Effector CD4-positive, alpha-beta T cell (primary cell): Measurements from ENCODE around the gene DYNLT2B. TPM values are rescaled to one million over a fixed set of nuclear protein-coding genes. Genes with fewer than 3 reads are reported as not detected.
A peak's percentile ranks its signal among the peaks of the same experiment; 100 is the strongest.
"Not testable (repeated sequence)": the region's sequence is repeated elsewhere in the genome, so short reads cannot be mapped to it uniquely, and the experiment has no call there.

Experiments used
- DNase-seq: peaks from one replicate; pipeline ENCODE4 v3.0.0-alpha.2; 2020
- total RNA-seq: gene quantifications from one replicate; lab custom pipeline; 2026; lab: John Stamatoyannopoulos, UW

The DYNLT2B gene
- total RNA-seq = not detected

DNA sequence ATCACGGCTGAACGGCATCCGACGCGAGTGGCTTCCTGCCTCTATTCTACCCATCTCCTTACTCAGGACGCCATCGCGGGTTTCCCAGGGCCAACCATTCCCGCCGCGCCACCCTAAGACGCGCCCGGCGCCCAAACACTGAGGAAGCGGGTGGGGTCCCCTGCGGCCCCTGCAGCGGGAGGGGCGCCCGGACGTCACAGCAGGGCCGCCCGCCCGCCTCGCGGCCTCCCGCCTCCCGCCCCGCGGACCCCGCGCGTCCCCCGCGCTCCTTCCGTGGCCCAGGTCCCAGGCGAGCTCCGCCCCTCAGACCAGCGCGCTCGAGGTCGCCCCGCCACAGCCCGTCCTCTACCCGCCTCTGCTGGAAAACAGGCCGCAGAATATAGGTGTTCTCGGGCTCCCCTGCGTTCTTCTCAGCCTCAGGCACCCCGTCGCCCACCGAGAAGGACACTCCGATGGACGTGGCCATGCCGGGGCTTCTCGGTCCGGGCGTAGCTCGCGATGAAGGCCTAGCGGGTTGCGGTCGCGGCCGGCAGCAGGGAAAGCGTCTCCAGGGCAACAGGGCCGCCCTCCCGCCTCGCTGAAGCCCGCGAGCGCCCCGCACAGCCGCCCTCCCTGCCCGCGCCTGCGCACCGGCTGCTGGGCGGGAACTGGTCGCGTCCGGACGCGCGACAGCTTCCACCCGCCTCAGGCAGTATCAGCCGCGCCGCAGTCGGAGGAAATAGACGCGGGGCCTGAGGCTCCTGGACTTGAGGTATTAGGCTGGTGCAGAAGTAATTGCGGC lies at the start of gene DYNLT2B:
Gene DYNLT2B, minus strand, starts transcription at position 554 of the 781 bp plus-strand sequence. Its CDS starts 88 bp downstream, at position 466.
- DNase-seq = peak; percentile 80

DNA sequence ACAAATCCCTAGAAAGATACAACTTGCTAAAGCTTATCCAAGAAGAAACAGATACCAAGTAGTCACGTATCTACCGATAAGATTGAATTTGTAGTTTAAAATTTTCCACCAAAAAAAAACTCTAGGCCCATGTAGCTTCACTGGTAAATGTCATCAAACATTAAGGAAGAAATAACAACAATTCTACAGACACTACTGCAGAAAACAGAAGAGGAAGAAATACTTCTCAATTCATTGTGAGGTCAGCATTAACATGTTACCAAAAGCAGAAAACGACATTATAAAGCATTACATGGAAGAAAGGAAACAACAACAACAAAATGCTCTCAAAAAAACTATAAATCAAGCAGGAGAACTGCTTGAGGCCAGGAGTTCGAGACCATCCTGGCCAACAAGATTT lies 47.7 kb upstream of the DYNLT2B start:
- DNase-seq = no peak

DNA sequence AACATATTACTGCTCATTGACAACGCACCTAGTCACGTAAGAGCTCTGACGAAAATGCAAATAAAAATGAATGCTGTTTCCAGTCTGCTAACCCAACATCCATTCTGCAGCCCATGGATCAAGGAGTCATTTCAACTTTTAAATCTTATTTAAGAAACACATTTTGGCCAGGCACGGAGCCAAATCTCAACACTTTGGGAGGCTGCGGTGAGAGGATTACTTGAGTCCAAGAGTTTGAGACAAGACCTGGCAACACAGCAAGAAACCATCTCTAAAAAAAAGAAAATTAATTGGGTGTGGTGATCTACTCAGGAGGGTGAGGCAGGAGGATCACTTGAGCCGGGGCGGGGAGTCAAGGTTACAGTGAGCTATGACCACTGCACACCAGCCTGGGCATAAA lies 42.5 kb upstream of the DYNLT2B start:
- DNase-seq = no peak

DNA sequence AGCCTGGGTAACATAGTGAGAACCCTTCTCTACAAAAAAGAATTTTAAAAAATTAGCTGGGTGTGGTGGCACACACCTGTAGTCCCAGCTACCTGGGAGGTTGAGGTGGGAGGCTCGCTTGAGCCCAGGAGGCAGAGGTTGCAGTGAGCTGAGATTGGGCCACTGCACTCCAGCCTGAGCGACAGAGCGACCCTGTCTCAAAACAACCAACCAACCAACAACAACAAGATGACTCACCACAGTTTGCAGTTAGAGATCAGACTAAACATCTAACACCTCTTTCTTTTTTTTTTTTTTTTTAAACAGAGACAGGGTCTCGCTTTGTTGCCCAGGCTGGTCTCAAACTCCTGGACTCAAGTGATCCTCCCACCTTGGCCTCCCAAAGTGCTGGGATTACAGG lies 40.5 kb upstream of the DYNLT2B start:
- DNase-seq = not testable (repeated sequence)

DNA sequence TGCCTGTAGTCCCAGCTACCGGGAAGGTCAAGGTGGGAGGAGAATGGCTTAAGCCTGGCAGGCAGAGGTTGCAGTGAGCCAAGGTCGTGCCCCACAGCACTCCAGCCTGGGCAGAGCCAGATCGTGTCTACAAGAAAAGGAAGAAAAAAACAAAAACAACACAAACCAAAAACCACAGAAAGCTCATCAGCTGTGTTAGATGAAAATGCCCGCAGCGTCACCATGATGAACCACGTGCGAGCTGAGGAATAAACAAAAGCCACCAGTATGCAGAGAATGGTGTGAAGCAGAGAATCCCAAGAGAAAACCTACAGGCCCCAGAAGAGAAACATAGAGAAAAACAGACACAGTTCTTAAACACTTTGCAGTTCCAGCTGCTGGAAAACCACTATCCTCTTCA lies 39.9 kb upstream of the DYNLT2B start:
- no peak for DNase-seq

DNA sequence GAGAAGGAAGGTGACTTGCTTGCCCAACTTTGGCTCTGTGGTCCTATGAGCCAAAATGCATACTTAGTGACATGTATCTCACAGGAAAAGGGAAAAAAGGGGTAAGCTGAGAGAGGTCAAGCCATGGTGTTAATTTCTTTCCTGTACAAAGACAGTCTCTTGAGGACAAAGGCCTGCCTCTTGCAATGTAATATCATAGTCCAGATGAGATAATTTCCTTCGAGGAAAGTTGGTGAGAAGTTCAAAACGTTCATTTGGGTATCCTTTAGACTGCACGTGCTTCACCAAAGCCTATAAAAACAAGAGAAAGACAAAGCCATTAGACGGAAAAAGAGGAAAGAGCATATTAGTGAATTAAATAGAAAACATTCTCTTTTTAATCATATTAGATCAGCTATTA lies 38.5 kb upstream of the DYNLT2B start:
- DNase-seq = no peak

DNA sequence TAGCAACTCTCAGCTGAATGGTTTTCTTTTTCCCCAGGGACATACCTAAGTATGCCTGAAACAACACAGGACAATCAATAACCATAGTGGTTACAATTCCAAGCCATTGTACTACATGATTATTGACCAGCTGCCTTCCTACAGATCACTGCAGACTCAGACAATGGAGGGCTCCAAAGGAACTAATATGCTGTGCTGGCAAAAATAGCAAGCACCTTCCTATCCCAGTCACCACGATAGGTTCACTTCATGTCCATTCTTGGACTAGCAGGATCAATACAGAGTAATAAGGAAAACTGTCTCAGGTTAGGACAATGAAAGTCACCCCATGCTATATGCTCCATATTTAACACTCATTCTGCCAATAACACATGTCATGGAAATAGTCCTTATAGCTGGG lies 37.6 kb upstream of the DYNLT2B start:
- DNase-seq = no peak

DNA sequence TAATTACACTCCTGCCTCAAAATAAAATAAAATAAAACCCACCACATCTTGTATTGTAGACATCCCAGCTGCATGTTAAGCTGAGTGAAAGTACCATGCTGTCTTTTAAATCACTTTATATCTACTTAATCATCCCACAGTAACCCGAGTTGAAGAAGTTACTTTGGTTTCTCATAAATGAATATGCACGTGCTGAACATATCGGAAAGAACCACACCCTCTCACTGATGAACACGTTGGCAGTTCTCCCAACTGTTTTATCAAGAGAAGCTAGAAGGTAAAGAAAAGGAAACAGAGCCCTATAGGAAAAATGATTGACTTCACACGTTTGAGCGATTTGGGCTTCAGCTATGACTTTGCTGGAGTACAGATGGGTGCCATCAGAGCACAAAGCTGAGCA lies 36.1 kb upstream of the DYNLT2B start:
- no peak for DNase-seq

DNA sequence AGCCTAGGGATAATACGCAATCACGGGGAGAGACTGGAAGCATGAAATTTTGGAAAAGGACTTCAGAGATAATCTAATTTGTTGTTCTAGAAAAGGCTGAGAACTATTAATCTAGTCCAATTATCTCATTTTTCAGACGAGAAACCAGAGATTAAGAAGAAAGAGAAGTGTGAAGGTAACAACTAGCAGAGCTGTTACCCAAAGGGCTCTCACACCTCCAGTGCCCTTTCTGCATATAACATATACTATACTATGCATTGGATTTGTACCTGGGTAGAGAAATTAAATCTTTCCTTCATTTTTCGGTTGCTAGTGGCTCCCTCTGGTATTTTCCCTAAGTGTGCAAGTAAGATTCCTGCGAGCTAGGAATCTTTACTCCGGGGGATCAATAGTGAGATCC lies 33.5 kb upstream of the DYNLT2B start:
- no peak for DNase-seq

DNA sequence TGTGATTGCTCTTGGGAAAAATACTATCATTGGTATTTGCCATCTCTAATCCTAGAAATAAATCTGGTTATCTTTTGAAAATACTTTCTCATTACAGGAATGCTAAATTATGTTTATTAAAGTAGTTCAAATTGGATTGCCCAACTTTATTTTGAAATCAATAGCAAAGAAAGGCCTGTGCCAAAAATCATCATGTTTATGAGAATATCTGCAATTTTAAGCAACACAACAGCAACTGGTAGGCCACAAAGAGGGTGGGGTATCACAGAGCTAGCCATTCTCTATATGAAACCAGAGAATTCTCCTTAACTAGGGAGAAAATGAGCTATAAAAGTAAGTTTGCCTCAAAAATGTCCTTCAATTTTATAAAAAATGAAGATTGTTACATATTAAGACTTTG lies 32.0 kb upstream of the DYNLT2B start:
- no peak for DNase-seq

DNA sequence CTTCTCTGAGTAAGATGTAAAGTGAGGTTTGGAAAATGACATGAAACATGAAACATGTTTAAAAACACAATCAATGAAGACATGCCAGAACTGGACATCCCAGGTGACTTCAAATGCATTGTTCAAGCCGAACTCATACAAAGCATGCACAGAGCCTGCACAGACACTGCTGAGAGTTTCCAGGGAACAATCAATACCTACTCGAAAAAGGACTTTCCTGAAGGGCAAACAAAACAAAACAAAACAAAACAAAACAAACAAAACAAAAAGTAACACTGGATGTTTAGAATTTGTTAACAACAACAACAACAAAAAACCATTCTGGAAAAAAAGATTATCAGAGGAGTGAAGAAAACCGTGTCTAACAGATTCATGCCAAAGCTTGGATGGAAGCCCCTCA lies 30.7 kb upstream of the DYNLT2B start:
- no peak for DNase-seq

DNA sequence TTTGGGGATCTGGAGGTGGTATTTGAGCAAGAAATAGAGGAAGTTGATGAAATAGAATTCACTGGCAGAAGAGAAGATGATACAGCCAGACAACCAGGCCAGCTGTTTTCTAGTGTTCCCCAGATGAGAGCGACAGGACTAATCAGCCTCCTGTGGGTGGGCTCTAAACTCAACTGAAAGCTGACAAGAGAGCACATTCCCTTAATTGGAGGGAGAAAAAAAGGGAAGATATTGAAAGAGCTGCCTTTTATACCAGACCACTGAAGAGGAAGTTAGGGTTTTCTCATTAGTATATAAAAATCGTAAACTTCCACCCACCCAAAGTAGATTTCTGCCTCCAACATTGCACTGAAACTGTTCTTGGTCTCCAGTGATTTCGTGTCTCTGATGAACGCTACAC lies 26.6 kb upstream of the DYNLT2B start:
- DNase-seq = no peak

DNA sequence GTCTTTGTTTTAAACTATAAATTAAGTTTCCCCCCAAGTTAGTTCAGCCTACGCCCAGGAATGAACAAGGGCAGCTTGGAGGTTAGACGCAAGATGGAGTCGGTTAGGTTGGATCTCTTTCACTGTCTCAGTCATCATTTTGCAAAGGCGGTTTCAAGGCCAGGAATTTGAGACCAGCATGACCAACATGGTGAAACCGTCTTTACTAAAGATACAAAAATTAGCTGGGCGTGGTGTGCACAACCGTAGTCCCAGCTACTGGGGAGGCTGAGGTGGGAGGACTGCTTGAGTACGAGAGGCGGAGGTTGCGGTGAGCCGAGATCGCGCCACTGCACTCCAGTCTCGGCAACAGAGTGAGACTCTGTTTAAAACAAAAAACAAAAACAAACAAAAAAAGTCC lies 25.9 kb upstream of the DYNLT2B start:
- not testable (repeated sequence) for DNase-seq

DNA sequence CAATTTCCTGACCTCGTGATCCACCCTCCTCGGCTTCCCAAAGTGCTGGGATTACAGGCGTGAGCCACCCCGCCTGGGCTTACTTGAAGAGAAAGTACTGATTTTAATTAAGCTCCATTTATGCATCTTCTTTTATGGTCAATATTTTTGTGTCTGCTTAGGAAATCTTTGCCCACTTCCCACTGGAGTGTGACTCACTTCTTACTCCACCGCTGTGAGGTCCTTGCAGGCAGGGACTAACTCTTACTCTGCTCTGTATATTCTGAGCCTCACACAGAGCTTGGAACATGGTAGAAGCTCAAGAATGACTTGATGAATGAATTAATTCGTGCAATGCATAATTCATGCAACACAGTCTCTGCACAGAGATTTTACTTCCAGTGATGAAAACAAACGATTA lies 23.1 kb upstream of the DYNLT2B start:
- DNase-seq = no peak

DNA sequence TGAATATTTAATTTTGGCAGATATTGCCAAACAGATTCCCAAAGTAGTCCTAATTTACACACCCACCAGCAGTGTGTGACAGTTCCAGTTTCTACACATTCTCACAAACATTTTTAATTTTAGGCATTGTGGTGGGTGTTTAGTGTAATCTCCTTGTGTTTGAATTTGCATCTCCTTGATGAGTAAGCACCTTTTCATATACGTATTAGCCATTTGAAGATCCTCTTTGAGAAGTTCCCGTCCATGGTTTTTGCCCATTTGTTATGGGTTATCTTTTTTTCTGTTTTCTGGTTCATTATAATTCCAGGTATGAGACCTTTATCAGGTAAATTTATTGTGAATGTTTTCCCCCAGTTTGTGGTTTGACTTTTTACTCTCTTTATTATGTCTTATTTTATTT lies 22.4 kb upstream of the DYNLT2B start:
- no peak for DNase-seq

DNA sequence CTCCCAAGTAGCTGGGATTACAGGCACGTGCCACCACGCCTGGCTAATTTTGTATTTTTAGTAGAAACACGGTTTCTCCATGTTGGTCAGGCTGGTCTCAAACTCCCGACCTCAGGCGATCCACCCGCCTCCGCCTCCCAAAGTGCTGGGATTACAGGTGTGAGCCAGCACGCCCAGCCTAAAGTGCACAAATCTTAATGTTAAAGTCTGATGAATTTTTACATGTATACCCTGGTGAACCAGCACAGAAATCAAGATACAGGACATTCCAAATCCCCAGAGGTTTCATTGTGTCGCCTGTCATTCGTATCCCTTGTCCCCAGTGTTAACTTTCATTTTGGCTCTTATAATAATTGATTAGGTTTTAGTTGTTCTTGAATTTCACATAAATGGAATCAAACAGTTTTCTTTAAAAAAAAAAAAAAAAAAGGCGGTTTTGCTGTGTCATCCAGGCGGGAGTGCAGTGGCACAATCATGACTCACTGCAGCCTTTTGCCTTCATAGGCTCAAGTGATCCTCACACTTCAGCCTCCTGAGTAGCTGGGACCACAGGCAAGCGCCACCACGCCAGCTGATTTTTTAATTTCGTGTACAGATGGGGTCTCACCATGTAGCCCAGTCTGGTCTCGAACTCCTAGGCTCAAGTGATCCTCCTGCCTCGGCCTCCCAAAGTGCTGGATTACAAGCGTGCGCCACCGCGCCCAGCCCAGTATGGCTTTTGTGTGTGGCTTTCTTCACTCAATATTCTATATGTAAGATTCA lies 21.6 kb upstream of the DYNLT2B start:
- no peak for DNase-seq

DNA sequence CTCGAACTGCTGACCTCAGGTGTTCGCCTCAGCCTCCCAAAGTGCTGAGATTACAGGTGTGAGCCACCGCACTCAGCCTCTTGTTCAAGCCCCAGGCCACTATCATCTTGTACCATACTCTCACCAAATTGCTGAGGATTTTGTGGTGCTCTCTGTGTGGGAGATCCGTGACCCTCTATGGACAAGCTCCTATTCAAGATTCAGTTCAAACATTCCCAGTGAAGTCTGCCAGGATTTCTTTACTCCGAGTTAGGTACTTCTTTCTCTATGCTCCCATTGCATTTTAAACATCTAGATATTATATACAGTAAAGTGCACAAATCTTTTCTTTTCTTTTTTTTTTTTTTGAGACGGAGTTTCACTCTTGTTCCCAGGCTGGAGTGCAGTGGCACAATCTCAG lies 21.0 kb upstream of the DYNLT2B start:
- DNase-seq = no peak

DNA sequence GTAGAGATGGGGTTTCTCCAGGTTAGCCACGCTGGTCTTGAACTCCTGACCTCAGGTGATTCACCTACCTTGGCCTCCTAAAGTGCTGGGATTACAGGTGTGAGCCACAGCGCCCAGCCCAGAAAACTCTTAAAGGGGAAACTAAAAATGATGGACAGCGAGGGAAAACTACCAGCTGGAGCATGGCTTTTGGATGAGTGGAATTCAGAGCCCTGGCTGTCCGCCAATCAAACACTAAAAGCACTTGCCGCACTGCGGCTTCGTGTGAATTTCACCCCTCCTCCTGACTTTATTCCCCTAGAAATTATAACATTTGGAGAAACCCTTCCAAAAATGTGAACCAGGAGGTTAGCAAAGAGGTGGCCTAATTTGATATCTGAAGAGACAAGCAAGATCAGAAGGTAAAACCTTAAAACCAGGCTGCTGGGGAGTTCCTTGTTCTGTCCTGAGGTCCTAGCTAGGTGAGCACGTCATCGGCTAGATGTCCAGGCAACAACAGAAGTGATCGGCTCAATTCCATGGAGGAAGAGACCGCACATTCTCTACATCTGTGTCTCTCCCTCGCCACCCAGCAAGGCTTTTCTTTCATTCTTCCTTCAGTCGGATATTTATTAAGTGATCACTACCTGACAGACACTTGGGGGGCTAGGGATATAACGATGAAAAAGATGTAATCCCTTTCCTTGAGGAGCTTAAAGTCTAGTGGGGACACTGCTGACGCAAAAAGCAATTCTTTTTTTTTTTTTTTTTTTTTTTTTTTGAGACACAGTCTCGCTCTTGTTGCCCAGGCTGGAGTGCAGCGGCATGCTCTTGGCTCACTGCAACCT lies 18.5 kb upstream of the DYNLT2B start:
- no peak for DNase-seq

DNA sequence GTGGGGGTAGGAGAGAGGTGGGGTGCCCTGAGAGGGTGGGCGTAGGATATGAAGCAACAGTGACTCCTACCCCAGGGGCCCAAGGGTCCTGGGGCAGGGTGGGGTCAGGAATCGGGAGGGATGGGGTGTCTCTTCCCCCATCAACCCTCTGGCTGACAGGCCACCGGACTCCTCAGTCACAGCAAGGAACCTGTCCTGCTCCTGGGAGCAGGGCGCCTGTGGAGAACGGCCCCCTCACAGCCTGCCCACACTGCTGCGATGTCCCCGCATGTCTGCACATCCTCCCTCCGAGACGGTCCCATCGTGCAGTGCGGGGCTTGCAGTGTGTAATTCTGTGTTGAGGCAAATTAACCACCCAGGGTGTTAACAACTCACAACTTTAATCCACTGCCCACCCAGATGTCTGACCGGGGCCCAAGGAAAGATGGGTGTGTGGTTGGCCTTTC lies 17.5 kb upstream of the DYNLT2B start:
- no peak for DNase-seq

DNA sequence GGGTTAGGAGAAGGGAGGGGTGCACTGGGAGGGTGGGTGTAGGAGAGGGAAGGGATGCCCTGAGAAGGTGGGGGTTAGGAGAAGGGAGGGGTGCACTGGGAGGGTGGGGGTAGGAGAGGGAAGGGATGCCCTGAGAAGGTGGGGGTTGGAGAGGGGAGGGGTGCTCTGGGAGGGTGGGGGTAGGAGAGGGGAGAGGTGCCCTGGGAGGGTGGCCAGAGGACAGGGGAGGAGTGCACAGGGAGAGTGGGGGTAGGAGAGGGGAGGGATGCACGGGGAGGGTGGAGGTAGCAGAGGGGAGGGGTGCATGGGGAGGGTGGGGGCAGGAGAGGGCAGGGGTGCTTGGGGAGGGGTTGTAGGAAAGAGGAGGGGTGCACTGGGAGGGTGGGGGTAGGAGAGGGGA lies 16.9 kb upstream of the DYNLT2B start:
- DNase-seq = no peak

DNA sequence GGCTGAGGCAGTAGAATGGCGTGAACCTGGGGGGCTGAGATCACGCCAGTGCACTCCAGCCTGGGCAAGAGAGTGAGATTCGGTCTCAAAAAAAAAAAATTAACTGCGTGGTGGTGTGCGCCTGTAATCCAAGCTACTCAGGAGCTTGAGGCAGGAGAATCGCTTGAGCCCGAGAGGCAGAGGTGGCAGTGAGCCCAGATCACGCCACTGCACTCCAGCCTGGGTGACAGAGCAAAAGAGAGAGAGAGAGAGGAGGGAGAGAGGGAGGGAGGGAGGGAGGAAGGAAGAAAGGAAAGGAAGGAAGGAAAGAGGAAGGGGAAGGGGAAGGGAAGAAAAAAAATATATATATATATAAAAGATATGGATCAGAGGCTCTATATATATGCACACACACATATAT lies 14.1 kb upstream of the DYNLT2B start:
- no peak for DNase-seq

DNA sequence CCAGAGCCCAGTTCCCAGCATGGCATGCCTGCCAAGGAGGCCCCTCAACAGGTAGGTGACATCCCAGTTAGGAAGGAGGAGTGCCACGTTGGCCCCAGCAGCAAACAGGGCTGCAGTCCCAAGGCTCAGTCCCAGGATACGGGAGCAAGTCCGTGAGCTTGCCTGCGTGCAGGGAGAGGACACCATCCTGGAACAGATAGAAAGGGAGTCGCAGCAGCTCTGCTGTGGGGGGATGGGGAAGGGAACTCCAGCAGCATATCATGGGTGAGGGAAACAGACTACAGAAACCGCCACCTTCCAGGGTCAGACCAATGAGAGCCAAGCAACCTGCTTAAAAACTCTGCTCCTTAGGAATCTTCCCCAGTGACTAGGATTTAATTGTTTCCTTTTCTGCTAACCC lies 9.4 kb upstream of the DYNLT2B start:
- DNase-seq = no peak

DNA sequence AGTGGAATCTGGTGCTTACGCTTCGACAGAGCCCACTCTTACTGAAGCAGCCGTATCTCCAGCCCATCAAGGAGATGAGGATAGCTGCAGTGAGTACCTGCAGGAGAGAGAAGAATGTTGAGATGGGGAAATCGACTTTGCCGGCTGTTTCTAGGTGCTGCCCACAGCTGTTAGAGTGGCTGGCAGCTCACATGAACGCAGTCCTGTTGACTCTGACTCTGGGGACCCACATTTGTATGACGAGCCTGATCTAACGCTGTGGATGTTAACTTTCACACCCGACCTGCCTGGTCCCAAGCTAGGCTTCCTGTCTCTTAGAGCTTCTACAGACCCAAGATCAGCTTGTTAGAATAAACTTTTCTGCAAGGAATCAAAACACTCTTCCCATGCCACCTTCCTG lies 8.9 kb upstream of the DYNLT2B start:
- no peak for DNase-seq
